SU-DHL-6 (cell line): ENCODE data around the gene PCYOX1L.

Experiments
- EZH2phosphoT487 ChIP-seq: fragments of 200-600 bp; sonication (generic), shearing (Covaris generic); conservative IDR thresholded peaks from 2 replicates; pipeline ENCODE4 v1.6.1; 2018; ENCODE audit warnings: mild to moderate bottlenecking, antibody characterized with exemption, low read length, moderate library complexity, mixed read lengths
- TF ChIP-seq, protein P1 (sequence below): fragments of 200-600 bp; sonication (generic); IDR thresholded peaks from one replicate; pipeline ENCODE4 v1.5.1; 2017; ENCODE audit warnings: antibody characterized with exemption, mild to moderate bottlenecking, low read length, moderate library complexity; ENCODE audit not compliant: insufficient read depth, poor library complexity, severe bottlenecking

DNA sequence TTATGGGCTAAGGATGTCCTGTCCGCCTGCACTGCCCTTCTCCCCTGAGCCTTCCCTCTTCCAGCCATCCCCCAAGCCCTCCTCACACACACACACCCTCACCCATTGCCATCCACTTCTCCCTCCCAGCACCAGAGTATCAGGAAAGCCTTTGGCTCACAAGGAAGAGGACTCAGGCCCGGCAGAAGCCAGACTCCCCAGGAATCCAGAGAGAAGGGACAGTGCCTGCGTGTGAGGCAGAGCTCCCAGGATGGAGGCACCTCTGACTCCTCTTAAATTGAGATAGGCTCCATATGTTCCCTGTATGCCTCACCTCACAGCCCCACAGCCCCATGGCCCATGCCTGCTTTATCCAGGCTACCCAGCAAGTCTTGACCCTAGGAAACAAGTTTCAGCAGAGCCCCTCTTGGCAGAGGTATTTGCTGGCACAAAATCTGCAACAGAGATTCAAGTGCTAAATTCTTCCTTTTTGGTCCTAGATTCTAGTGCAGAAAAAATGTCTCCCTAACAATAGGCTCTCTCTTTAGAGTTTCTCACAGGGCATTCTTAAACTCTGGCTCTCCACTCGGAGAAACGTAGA, 20.5 kb downstream of the PCYOX1L start:
- TF ChIP-seq, protein P1, sequence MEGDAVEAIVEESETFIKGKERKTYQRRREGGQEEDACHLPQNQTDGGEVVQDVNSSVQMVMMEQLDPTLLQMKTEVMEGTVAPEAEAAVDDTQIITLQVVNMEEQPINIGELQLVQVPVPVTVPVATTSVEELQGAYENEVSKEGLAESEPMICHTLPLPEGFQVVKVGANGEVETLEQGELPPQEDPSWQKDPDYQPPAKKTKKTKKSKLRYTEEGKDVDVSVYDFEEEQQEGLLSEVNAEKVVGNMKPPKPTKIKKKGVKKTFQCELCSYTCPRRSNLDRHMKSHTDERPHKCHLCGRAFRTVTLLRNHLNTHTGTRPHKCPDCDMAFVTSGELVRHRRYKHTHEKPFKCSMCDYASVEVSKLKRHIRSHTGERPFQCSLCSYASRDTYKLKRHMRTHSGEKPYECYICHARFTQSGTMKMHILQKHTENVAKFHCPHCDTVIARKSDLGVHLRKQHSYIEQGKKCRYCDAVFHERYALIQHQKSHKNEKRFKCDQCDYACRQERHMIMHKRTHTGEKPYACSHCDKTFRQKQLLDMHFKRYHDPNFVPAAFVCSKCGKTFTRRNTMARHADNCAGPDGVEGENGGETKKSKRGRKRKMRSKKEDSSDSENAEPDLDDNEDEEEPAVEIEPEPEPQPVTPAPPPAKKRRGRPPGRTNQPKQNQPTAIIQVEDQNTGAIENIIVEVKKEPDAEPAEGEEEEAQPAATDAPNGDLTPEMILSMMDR = no peak
- TF ChIP-seq EZH2phosphoT487 = no peak
